Sigmoid colon (tissue), 7 donors: ENCODE results near the gene SSBP3. TPM values are rescaled to one million over a fixed set of nuclear protein-coding genes. Genes with fewer than 3 reads are reported as not detected.

Experiments used
- DNase-seq: peaks from one replicate; pipeline ENCODE4 v3.0.0-alpha.2; 2019
- H3K27ac ChIP-seq, 4 donors: fragments of 200-600 bp; sonication (generic); one replicate each; pipeline ENCODE4 v1.5.1; 2016 to 2019; ENCODE audit warnings: mild to moderate bottlenecking in 1 of 4
- H3K27me3 ChIP-seq, 3 donors: fragments of 200-600 bp; sonication (generic); one replicate each; pipeline ENCODE4 v1.5.1; 2019; ENCODE audit warnings: mild to moderate bottlenecking in 1 of 3
- H3K36me3 ChIP-seq, 4 donors: fragments of 200-600 bp; sonication (generic); one replicate each; pipeline ENCODE4 v1.5.1; 2016 to 2019
- H3K4me1 ChIP-seq, 4 donors: fragments of 200-600 bp; sonication (generic); one replicate each; pipeline ENCODE4 v1.5.1; 2017 to 2019
- H3K4me3 ChIP-seq, 4 donors: fragments of 200-600 bp; sonication (generic); one replicate each; pipeline ENCODE4 v1.5.1; 2017 to 2019; ENCODE audit warnings: mild to moderate bottlenecking in 2 of 4, moderate library complexity in 1 of 4
- H3K9me3 ChIP-seq, 4 donors: fragments of 200-600 bp in 3 of 4; sonication (generic) in 3 of 4; one replicate each; pipeline versions ENCODE4 v1.5.1 to v1.6.1; 2013 to 2019
- EP300 ChIP-seq, 4 donors: sonication (generic); formaldehyde crosslinking; IDR thresholded peaks; one replicate each; pipeline ENCODE4 v1.6.1; 2017; ENCODE audit warnings: antibody characterized with exemption in 4 of 4
- POLR2A ChIP-seq, 2 donors: fragments of 450-650 bp; IDR thresholded peaks; one replicate each; pipeline ENCODE4 v1.6.1; 2016; ENCODE audit warnings: antibody characterized with exemption in 2 of 2, mild to moderate bottlenecking in 2 of 2, moderate library complexity in 2 of 2
- POLR2AphosphoS5 ChIP-seq, 4 donors: sonication (generic); formaldehyde crosslinking; IDR thresholded peaks; one replicate each; pipeline ENCODE4 v1.6.1; 2017; ENCODE audit warnings: antibody characterized with exemption in 4 of 4
- WGBS, 2 donors: extraction: QIAGEN DNeasy Blood & Tissue Kit; methylation state at CpG; one replicate each; pipeline ENCODE4 v1.1.7; 2013; 5-methylcytosine and 5-hydroxymethylcytosine counted together
- intact Hi-C: fragments of 100-400 bp; cut with DNase I; formaldehyde crosslinking; loops from one replicate; pipeline ENCODE4 v1.15.1; 2023
- polyA plus RNA-seq, 3 donors: library from polyadenylated mRNA; stranded (reverse); fragments of 200-250 nt; gene quantifications; one replicate each; pipeline ENCODE4 v1.2.3, GENCODE V29; 2013
- total RNA-seq, 4 donors: library from RNA; depleted of rRNA; stranded (reverse); fragments of >200 nt; gene quantifications; one replicate each; pipeline ENCODE4 v1.1.0, GENCODE V29; 2016
- TF ChIP-seq, protein P1 (sequence below), 4 experiments: fragments of 450-650 bp in 3 of 4; fragments of 200-600 bp in 1 of 4; IDR thresholded peaks; one replicate each; pipeline ENCODE4 v1.5.1; 2016 to 2019; ENCODE audit warnings: antibody characterized with exemption in 4 of 4, mild to moderate bottlenecking in 3 of 4, moderate library complexity in 2 of 4
- donor health status: healthy with polysubstance abuse.
- donor health status: Bipolar disorder and iron deficiency.
- donor health status: healthy.

Gene SSBP3
- total and polyA plus RNA-seq, 7 donors, result 27.4 to 62.5 (median 38.5) TPM

DNA sequence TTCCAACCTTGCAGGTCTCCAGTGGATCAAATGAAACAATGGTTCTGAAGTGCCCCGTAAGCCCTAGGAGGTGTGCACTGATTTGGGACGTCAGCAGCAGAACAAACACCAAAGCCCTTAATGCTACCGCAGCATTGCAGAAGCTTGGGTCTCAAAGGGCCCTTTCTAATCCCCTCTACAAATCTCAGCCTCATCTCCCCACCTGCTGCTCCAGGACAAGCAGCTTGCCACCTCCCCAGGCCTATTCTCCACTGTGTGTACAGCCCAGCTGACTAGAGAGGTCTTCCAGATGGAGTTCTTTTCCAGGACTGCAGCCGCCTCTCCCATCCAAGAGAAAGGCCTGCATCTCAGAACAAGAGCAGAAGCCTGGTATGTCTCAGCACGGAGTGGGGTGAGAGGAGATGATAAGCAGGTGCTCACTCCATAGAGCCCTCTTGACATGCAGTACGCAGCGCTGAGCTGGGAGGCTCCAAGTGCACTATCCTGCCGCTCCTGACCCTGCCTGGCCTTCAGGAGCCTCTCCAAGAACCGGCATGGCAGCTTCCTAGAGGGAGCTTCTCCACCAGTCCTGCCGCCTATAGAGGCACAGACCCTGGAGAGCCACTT lies 160.0 kb downstream of the SSBP3 start:
- peaks cover 0 to 49% (median 19%) of the 10 kb centered on the region in 4 donors for H3K36me3 ChIP-seq
- 90% methylated on average over 10 of the region's 10 CpGs for WGBS, 2 donors
- H3K4me1 ChIP-seq, result peaks cover 0 to 38% (median 11%) of the 10 kb centered on the region in 4 donors
- H3K9me3 ChIP-seq, result no peaks in the 10 kb centered on the region
- H3K4me3 ChIP-seq, result no peak overlapping the region
- intact Hi-C loops, result no loop called here
- no peak for DNase-seq
- no peaks in the 10 kb centered on the region for H3K27me3 ChIP-seq
- H3K27ac ChIP-seq, result peak overlapping the region in 3 of 4 donors; percentile 7 to 72 (median 57)
- no peak for TF ChIP-seq EP300 (IDR thresholded peaks at IDR 0.05)
- peak in 3 of 4 donors; percentile 25 to 81 (median 71) for TF ChIP-seq POLR2AphosphoS5 (IDR thresholded peaks at IDR 0.05)

DNA sequence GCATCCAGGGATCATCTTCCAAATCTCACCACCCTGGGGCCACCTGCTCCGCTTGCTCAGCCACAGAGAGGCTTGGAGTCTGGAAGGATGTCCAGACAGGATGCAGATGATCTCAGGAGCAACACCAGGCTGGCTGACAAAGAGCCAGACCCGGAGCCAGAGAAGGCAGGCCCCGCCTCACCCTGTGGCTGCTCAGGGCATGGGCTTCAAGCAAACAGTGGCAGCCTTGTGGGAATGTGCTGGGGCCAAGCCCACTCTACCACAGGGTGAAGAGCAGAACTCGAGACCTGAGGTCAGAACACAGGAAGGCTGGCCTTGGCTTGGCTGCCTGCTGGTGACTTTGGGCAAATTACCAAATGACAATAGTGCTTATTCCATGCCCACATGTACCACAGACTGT lies 160.7 kb downstream of the SSBP3 start:
- no peak for DNase-seq
- Histone ChIP-seq H3K27me3 (no peaks in the 10 kb centered on the region), H3K36me3 (peaks cover 0 to 49% (median 16%) of the 10 kb centered on the region in 4 donors), H3K27ac (peak overlapping the region in 2 of 4 donors; percentile 57 to 72), H3K9me3 (no peaks in the 10 kb centered on the region), H3K4me1 (peaks cover 0 to 38% (median 11%) of the 10 kb centered on the region in 4 donors), H3K4me3 (no peak overlapping the region)
- intact Hi-C loops, result no loop called here
- no peak for TF ChIP-seq POLR2A (IDR thresholded peaks at IDR 0.05)
- TF ChIP-seq, protein P1, sequence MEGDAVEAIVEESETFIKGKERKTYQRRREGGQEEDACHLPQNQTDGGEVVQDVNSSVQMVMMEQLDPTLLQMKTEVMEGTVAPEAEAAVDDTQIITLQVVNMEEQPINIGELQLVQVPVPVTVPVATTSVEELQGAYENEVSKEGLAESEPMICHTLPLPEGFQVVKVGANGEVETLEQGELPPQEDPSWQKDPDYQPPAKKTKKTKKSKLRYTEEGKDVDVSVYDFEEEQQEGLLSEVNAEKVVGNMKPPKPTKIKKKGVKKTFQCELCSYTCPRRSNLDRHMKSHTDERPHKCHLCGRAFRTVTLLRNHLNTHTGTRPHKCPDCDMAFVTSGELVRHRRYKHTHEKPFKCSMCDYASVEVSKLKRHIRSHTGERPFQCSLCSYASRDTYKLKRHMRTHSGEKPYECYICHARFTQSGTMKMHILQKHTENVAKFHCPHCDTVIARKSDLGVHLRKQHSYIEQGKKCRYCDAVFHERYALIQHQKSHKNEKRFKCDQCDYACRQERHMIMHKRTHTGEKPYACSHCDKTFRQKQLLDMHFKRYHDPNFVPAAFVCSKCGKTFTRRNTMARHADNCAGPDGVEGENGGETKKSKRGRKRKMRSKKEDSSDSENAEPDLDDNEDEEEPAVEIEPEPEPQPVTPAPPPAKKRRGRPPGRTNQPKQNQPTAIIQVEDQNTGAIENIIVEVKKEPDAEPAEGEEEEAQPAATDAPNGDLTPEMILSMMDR (IDR thresholded peaks at IDR 0.05), result no peak
- TF ChIP-seq EP300 (IDR thresholded peaks at IDR 0.05), result no peak
- TF ChIP-seq POLR2AphosphoS5 (IDR thresholded peaks at IDR 0.05), result no peak
- WGBS, 2 donors, result 83 to 84% methylated on average over 4 of the region's 4 CpGs

DNA sequence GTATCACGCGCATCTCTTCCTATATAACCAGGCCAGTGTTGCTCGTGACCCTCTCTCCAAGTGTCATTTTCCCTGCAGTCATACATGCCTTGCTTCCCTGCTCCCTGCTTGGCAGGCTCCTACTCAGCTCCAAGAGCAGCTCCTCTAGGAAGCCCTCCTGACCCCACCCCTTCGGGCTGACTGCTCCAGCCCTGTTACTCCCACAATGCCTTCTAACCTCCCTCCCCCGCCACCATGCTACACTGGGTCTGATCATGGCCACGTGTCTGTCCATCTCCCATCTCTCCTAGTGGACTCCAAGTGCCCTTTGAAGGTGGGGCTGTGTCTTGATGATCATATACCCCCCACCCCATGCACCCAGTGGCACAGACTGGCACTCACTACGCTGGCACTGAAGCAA lies 161.5 kb downstream of the SSBP3 start:
- WGBS, 2 donors, result 91 to 93% methylated on average over 7 of the region's 7 CpGs
- Histone ChIP-seq H3K9me3 (no peaks in the 10 kb centered on the region), H3K4me1 (peaks cover 0 to 40% (median 12%) of the 10 kb centered on the region in 4 donors), H3K36me3 (peaks cover 0 to 46% (median 15%) of the 10 kb centered on the region in 4 donors), H3K27ac (peak overlapping the region in 2 of 4 donors; percentile 57 to 72), H3K4me3 (no peak overlapping the region), H3K27me3 (no peaks in the 10 kb centered on the region)
- no peak for TF ChIP-seq POLR2A (IDR thresholded peaks at IDR 0.05)
- no peak for TF ChIP-seq EP300 (IDR thresholded peaks at IDR 0.05)
- TF ChIP-seq, protein P1 (IDR thresholded peaks at IDR 0.05), result no peak
- TF ChIP-seq POLR2AphosphoS5 (IDR thresholded peaks at IDR 0.05), result no peak
- intact Hi-C loops, result no loop called here
- no peak for DNase-seq

DNA sequence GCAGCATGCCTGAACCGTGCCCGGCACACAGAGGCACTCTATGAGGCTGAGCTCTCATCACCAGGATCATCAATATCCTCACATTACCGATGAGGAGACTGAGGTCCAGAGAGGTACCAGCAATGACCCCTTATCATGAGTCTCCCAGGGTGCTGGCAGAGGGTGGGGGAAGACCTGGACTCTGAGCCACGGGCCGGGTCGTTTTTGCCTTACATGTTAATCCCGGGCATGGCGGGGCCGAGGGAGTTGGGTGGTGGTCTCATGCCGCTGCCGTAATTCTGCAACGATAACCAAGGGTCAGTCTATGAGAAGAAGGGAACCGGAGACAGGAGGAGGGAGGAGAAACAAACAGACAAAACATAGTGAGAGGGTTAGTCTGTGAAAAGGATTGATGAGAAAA lies 163.2 kb downstream of the SSBP3 start:
- intact Hi-C loops, result no loop called here
- H3K9me3 ChIP-seq, result no peaks in the 10 kb centered on the region
- TF ChIP-seq, protein P1 (IDR thresholded peaks at IDR 0.05), result no peak
- TF ChIP-seq EP300 (IDR thresholded peaks at IDR 0.05) (no peak), POLR2AphosphoS5 (IDR thresholded peaks at IDR 0.05) (no peak), POLR2A (IDR thresholded peaks at IDR 0.05) (no peak)
- H3K27ac ChIP-seq, result no peak overlapping the region
- H3K27me3 ChIP-seq, result no peaks in the 10 kb centered on the region
- H3K4me1 ChIP-seq, result peaks cover 0 to 43% (median 15%) of the 10 kb centered on the region in 4 donors
- no peak for DNase-seq
- peaks cover 0 to 51% (median 19%) of the 10 kb centered on the region in 4 donors for H3K36me3 ChIP-seq
- no peak overlapping the region for H3K4me3 ChIP-seq
- WGBS, 2 donors, result 94 to 96% methylated on average over 13 of the region's 13 CpGs

DNA sequence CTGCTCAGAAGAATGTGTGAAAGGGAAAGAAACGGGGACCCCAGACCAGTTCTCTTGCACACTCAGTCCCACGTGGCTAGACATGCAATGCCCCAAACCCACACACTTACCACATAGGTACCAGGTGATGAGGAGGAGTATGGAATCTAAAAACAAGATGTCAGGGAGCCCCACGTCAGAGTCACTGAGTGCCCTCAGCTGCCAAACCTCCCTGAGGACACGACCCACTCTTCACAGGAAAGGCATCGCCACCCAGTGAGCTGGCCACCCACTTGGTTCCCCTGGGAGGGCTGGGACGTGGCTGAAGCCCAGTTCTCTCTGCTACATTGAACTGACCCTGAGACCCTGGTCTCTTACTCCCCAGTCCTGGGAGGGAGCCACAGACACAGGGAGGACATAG lies 164.8 kb downstream of the SSBP3 start:
- Histone ChIP-seq H3K4me1 (peaks cover 0 to 28% (median 13%) of the 10 kb centered on the region in 4 donors), H3K9me3 (no peaks in the 10 kb centered on the region), H3K27me3 (no peaks in the 10 kb centered on the region), H3K36me3 (peaks cover 0 to 66% (median 24%) of the 10 kb centered on the region in 4 donors), H3K4me3 (no peak overlapping the region), H3K27ac (no peak overlapping the region)
- 85 to 88% methylated on average over 6 of the region's 6 CpGs for WGBS, 2 donors
- no peak for DNase-seq
- no peak for TF ChIP-seq POLR2A (IDR thresholded peaks at IDR 0.05)
- no peak for TF ChIP-seq POLR2AphosphoS5 (IDR thresholded peaks at IDR 0.05)
- TF ChIP-seq EP300 (IDR thresholded peaks at IDR 0.05), result no peak
- TF ChIP-seq, protein P1 (IDR thresholded peaks at IDR 0.05), result no peak
- intact Hi-C loops, result no loop called here
